Endothelial cell of umbilical vein (primary cell): ENCODE measurements around the gene EMX1. TPM values are rescaled to one million over a fixed set of nuclear protein-coding genes. Genes with fewer than 3 reads are reported as not detected.

Experiments
- BruUV-seq: library from RNA; stranded (reverse); fragments of 400-500 nt; replicated peaks from 2 replicates; lab custom pipeline; 2021; lab: Mats Ljungman, UMichigan
- CTCF ChIA-PET: fragments of 300-600, 350-600 bp; sonication (Branson Sonifier 250); formaldehyde crosslinking; loops from one replicate; lab custom pipeline; 2021; ENCODE audit warnings: antibody characterized with exemption, inconsistent platforms; lab: Charles Lee
- POLR2A ChIA-PET: fragments of 300-600, 350-600 bp; sonication (Branson Sonifier 250); formaldehyde crosslinking; loops from one replicate; lab custom pipeline; 2021; ENCODE audit warnings: antibody characterized with exemption, inconsistent platforms; lab: Charles Lee
- DNase-seq: peaks from one replicate; pipeline ENCODE4 v3.0.0-alpha.2; 2011; ENCODE audit warnings: low read depth, low spot score
- FAIRE-seq: peaks from 2 replicates; lab custom pipeline; 2011; peaks lifted over from hg19 to GRCh38; lab: Jason Lieb, UNC
- H2AFZ ChIP-seq: 2 replicates; pipeline ENCODE4 v1.6.0; 2012; ENCODE audit warnings: low read depth, low read length, control low read depth, inconsistent platforms
- H3K27ac ChIP-seq: 2 replicates; pipeline ENCODE4 v1.5.1; 2011; ENCODE audit warnings: low read depth, mild to moderate bottlenecking, control low read depth, low read length, moderate library complexity; ENCODE audit not compliant: insufficient read depth
- H3K27me3 ChIP-seq, 2 experiments: 2 replicates each; pipeline versions ENCODE4 v1.6.0 to v1.6.1; 2011; ENCODE audit warnings: low read length in 2 of 2, mixed read lengths in 1 of 2; ENCODE audit not compliant: control insufficient read depth in 2 of 2, insufficient read depth in 2 of 2
- H3K36me3 ChIP-seq, 2 experiments: 2 replicates in 1 of 2; 3 replicates in 1 of 2; pipeline ENCODE4 v1.5.1; 2011; ENCODE audit warnings: low read length in 2 of 2, mild to moderate bottlenecking in 1 of 2, moderate library complexity in 1 of 2; ENCODE audit not compliant: control insufficient read depth in 2 of 2, insufficient read depth in 2 of 2; ENCODE audit errors: extremely low read depth in 1 of 2
- H3K4me1 ChIP-seq: 3 replicates; pipeline ENCODE4 v1.5.1; 2011; ENCODE audit warnings: mild to moderate bottlenecking, low read length; ENCODE audit not compliant: control insufficient read depth, insufficient read depth; ENCODE audit errors: extremely low read depth
- H3K4me2 ChIP-seq: 2 replicates; pipeline ENCODE4 v1.6.1; 2011; ENCODE audit warnings: low read length, control low read depth, mixed read lengths; ENCODE audit not compliant: insufficient read depth
- H3K4me3 ChIP-seq, 3 experiments: fragments of 200-600 bp in 1 of 3; sonication (generic), shearing (Covaris generic) in 1 of 3; replicated peaks in 1 of 3; 2 replicates each; pipeline ENCODE4 v1.5.1; 2011 to 2016; ENCODE audit warnings: control low read depth in 3 of 3, low read length in 3 of 3, mild to moderate bottlenecking in 2 of 3, inconsistent platforms in 1 of 3, low read depth in 1 of 3, moderate library complexity in 1 of 3; ENCODE audit not compliant: insufficient read depth in 1 of 3
- H3K79me2 ChIP-seq: 2 replicates; pipeline ENCODE4 v1.6.0; 2012; ENCODE audit warnings: low read length, inconsistent platforms; ENCODE audit not compliant: control insufficient read depth, insufficient read depth
- H3K9ac ChIP-seq: replicated peaks from 2 replicates; pipeline ENCODE3; 2011; ENCODE audit warnings: low read length, control low read depth; ENCODE audit not compliant: insufficient read depth; ENCODE audit errors: extremely low read depth
- H3K9me1 ChIP-seq: replicated peaks from 3 replicates; pipeline ENCODE4 v1.6.0; 2011; ENCODE audit warnings: mild to moderate bottlenecking, low read length; ENCODE audit not compliant: control insufficient read depth, insufficient read depth; ENCODE audit errors: extremely low read depth
- H3K9me3 ChIP-seq: replicated peaks from 2 replicates; pipeline ENCODE4 v1.5.1; 2012; ENCODE audit warnings: low read length, inconsistent platforms; ENCODE audit not compliant: control insufficient read depth, insufficient read depth
- H4K20me1 ChIP-seq: replicated peaks from 2 replicates; pipeline ENCODE3; 2011; ENCODE audit warnings: mild to moderate bottlenecking, low read length; ENCODE audit not compliant: control insufficient read depth, insufficient read depth; ENCODE audit errors: extremely low read depth
- EZH2 ChIP-seq: IDR thresholded peaks from 2 replicates; pipeline ENCODE4 v1.6.1; 2012; ENCODE audit warnings: borderline replicate concordance, low read depth, mild to moderate bottlenecking, moderate library complexity, low read length, inconsistent platforms; ENCODE audit not compliant: severe bottlenecking
- FOS ChIP-seq: IDR thresholded peaks from 2 replicates; pipeline ENCODE4 v1.6.1; 2011; ENCODE audit warnings: mild to moderate bottlenecking, low read length, moderate library complexity, borderline replicate concordance; ENCODE audit not compliant: insufficient read depth
- GATA2 ChIP-seq: IDR thresholded peaks from 2 replicates; pipeline ENCODE4 v1.7.0; 2011; ENCODE audit warnings: low read depth, mild to moderate bottlenecking, moderate library complexity, mixed read lengths, low read length; ENCODE audit not compliant: insufficient read length, insufficient read depth
- JUN ChIP-seq: IDR thresholded peaks from 2 replicates; pipeline ENCODE4 v1.6.1; 2011; ENCODE audit warnings: borderline replicate concordance, low read depth; ENCODE audit not compliant: insufficient read length, insufficient read depth
- MYC ChIP-seq: IDR thresholded peaks from one replicate; pipeline ENCODE4 v1.6.1; 2011; ENCODE audit warnings: mild to moderate bottlenecking, low read depth, low read length
- POLR2A ChIP-seq: IDR thresholded peaks from 2 replicates; pipeline ENCODE4 v1.6.1; 2012; ENCODE audit warnings: low read depth, mild to moderate bottlenecking, control low read depth, low read length
- POLR2AphosphoS5 ChIP-seq: IDR thresholded peaks from 2 replicates; pipeline ENCODE4 v1.6.1; 2012; ENCODE audit warnings: low read depth, mild to moderate bottlenecking, control low read depth, low read length, moderate library complexity; ENCODE audit not compliant: insufficient read depth
- dilution Hi-C: fragments of 300-500 bp; cut with MboI; formaldehyde crosslinking; loops from one replicate; pipeline ENCODE4 v1.15.0; 2019; ENCODE audit warnings: low sequenced_read_pairs; ENCODE audit not compliant: extremely low pct_ligation_motif_present
- intact Hi-C: fragments of 100-400 bp; cut with micrococcal nuclease; formaldehyde crosslinking; loops from one replicate; pipeline ENCODE4 v1.10.0; 2022
- polyA plus RNA-seq, 4 experiments: library from polyadenylated mRNA; depleted of rRNA in 3 of 4; stranded (reverse) in 3 of 4; unstranded in 1 of 4; fragments of >200 nt; gene quantifications; 2 replicates each; pipeline versions ENCODE4 v1.2.1 to v1.2.3, GENCODE V29; 2011 to 2012; ENCODE audit warnings: missing spikeins in 1 of 4
- total RNA-seq: library from RNA; stranded (reverse); gene quantifications from 2 replicates; pipeline ENCODE4 v1.2.3, GENCODE V29; 2021
- TF ChIP-seq, protein P1 (sequence below): IDR thresholded peaks from 2 replicates; pipeline ENCODE4 v1.6.1; 2011; ENCODE audit not compliant: insufficient read depth, insufficient read length
- TF ChIP-seq, protein P2 (sequence below), 2 donors: IDR thresholded peaks; 1 replicate in 1 of 2; 2 replicates in 1 of 2; pipeline ENCODE4 v1.5.1; 2011; ENCODE audit warnings: low read length in 2 of 2, mild to moderate bottlenecking in 2 of 2, moderate library complexity in 2 of 2, control low read depth in 1 of 2, inconsistent platforms in 1 of 2, low read depth in 1 of 2; ENCODE audit not compliant: insufficient read depth in 1 of 2; ENCODE audit errors: extremely low read depth in 1 of 2

EMX1 gene
- total and polyA plus RNA-seq, 2 donors (not counting 3 experiments of a cell fraction or from before 2014, with no cell fraction given): not detected

DNA sequence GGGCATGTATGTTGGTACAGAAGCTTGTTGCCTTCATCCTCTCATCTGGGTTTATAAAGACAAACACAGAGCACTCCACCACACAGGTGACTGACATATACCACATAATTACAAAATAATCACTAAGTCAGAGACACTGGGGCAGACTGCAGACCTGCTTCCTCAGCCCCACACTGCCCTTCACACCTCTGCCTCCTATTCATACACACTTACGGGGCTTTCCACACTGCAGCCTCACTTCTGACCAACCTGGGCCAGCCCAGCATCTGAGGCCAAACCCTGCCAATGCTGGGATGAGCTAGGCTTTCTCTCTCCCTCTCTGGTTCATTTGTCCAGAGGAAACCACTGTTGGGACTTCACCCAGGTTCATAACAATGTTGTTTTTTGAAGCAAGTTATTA is 4.5 kb downstream of the EMX1 start:
- no peaks in the 10 kb centered on the region for H3K36me3 ChIP-seq
- dilution Hi-C loops (no loop called here), intact Hi-C loops (no loop called here)
- DNase-seq: no peak
- ChIA-PET POLR2A (no interaction called here), CTCF (interaction anchor here (1.7 kb wide), 1 partner anchor 52 kb away, joined by 5 read pairs; no protein-coding TSS in a partner anchor)
- H3K4me2 ChIP-seq: no peak overlapping the region
- no peak overlapping the region for H3K4me3 ChIP-seq
- no peaks in the 10 kb centered on the region for H4K20me1 ChIP-seq
- no peak overlapping the region for H3K27ac ChIP-seq
- H2AFZ ChIP-seq: no peak overlapping the region
- H3K79me2 ChIP-seq: no peaks in the 10 kb centered on the region
- H3K4me1 ChIP-seq: peaks cover 5% of the 10 kb centered on the region
- H3K27me3 ChIP-seq: peaks cover 85 to 98% of the 10 kb centered on the region in 2 experiments
- peaks cover 4% of the 10 kb centered on the region for H3K9me3 ChIP-seq
- no peak overlapping the region for H3K9ac ChIP-seq
- H3K9me1 ChIP-seq: no peaks in the 10 kb centered on the region
- no peak for FAIRE-seq
- no peak for TF ChIP-seq GATA2
- no peak for TF ChIP-seq POLR2AphosphoS5
- TF ChIP-seq EZH2: no peak
- TF ChIP-seq, protein P1, sequence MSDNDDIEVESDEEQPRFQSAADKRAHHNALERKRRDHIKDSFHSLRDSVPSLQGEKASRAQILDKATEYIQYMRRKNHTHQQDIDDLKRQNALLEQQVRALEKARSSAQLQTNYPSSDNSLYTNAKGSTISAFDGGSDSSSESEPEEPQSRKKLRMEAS: no peak
- no peak for TF ChIP-seq FOS
- no peak for TF ChIP-seq MYC
- TF ChIP-seq POLR2A: no peak
- no peak for TF ChIP-seq JUN
- TF ChIP-seq, protein P2, sequence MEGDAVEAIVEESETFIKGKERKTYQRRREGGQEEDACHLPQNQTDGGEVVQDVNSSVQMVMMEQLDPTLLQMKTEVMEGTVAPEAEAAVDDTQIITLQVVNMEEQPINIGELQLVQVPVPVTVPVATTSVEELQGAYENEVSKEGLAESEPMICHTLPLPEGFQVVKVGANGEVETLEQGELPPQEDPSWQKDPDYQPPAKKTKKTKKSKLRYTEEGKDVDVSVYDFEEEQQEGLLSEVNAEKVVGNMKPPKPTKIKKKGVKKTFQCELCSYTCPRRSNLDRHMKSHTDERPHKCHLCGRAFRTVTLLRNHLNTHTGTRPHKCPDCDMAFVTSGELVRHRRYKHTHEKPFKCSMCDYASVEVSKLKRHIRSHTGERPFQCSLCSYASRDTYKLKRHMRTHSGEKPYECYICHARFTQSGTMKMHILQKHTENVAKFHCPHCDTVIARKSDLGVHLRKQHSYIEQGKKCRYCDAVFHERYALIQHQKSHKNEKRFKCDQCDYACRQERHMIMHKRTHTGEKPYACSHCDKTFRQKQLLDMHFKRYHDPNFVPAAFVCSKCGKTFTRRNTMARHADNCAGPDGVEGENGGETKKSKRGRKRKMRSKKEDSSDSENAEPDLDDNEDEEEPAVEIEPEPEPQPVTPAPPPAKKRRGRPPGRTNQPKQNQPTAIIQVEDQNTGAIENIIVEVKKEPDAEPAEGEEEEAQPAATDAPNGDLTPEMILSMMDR (IDR thresholded peaks at IDR 0.05; ENCODE audit: extremely low read depth in 1 of 2, insufficient read depth in 1 of 2, low read depth in 1 of 2, low read length in 2 of 2): no peak
- BruUV-seq: no TSS peak
